Activated effector memory CD4-positive, alpha-beta T cell treated with anti-CD3 and anti-CD28 coated beads, Interleukin-2, amount 50 U/mL, for 16 hours (primary cell): ENCODE data around the gene MRPS33.
"Not testable (repeated sequence)": the region's sequence is repeated elsewhere in the genome, so short reads cannot be mapped to it uniquely, and the experiment has no call there.

Experiments used
- DNase-seq: peaks from one replicate; pipeline ENCODE4 v3.0.0-alpha.2; 2020

Gene MRPS33

GRCh38 chr7:141012044-141012685 is 2.6 kb downstream of the MRPS33 start:
- peak; percentile 90 for DNase-seq

GRCh38 chr7:141011443-141011842 is 3.3 kb downstream of the MRPS33 start:
- DNase-seq, result no peak

GRCh38 chr7:141003172-141004065 is 11.3 kb downstream of the MRPS33 start:
- DNase-seq, result no peak

GRCh38 chr7:141001546-141001945 is 13.2 kb downstream of the MRPS33 start:
- no peak for DNase-seq

GRCh38 chr7:141001122-141001521 is 13.6 kb downstream of the MRPS33 start:
- DNase-seq, result no peak

- no peak for DNase-seq
These were observed 16.0 kb downstream of the MRPS33 start for GRCh38 chr7:140998715-140999114.

GRCh38 chr7:140992422-140992821 is 22.3 kb downstream of the MRPS33 start:
- no peak for DNase-seq

GRCh38 chr7:140990193-140990962 is 24.4 kb downstream of the MRPS33 start:
- DNase-seq, result no peak

- DNase-seq, result no peak
These were observed 25.7 kb downstream of the MRPS33 start for GRCh38 chr7:140989068-140989467.

- no peak for DNase-seq
These were observed 30.9 kb downstream of the MRPS33 start for GRCh38 chr7:140983802-140984201.

- DNase-seq, result no peak
These were observed 32.2 kb downstream of the MRPS33 start for GRCh38 chr7:140982508-140982907.

- DNase-seq, result no peak
These were observed 32.8 kb downstream of the MRPS33 start for GRCh38 chr7:140981951-140982350.

GRCh38 chr7:140977741-140978140 is 37.0 kb downstream of the MRPS33 start:
- no peak for DNase-seq

- no peak for DNase-seq
These were observed 41.6 kb downstream of the MRPS33 start for GRCh38 chr7:140972876-140973829.

- DNase-seq, result no peak
These were observed 42.4 kb downstream of the MRPS33 start for GRCh38 chr7:140972344-140972743.

GRCh38 chr7:140967438-140967837 is 47.3 kb downstream of the MRPS33 start:
- DNase-seq, result no peak

- no peak for DNase-seq
These were observed 48.1 kb downstream of the MRPS33 start for GRCh38 chr7:140966561-140967233.

GRCh38 chr7:140961117-140961516 is 53.6 kb downstream of the MRPS33 start:
- DNase-seq, result no peak

- not testable (repeated sequence) for DNase-seq
These were observed 57.8 kb downstream of the MRPS33 start for GRCh38 chr7:140956997-140957396.
